Neural cell (in vitro differentiated cells): Measurements from ENCODE around the gene HNRNPM.

Source experiments
- EP300 ChIP-seq: fragments of 450-650 bp; conservative IDR thresholded peaks from 2 replicates; pipeline ENCODE4 v1.6.1; 2014; ENCODE audit warnings: antibody characterized with exemption, mild to moderate bottlenecking, moderate library complexity; ENCODE audit not compliant: poor library complexity, severe bottlenecking
- EZH2 ChIP-seq: fragments of 200-600, 300-800 bp; shearing (Covaris generic), sonication (generic); IDR thresholded peaks from 2 replicates; pipeline ENCODE4 v1.6.1; 2014; ENCODE audit warnings: antibody characterized with exemption, low read length, borderline replicate concordance, mild to moderate bottlenecking; ENCODE audit not compliant: insufficient read depth, poor library complexity, severe bottlenecking
- POLR2AphosphoS5 ChIP-seq: IDR thresholded peaks from 2 replicates; pipeline ENCODE4 v1.6.1; 2012
- TAF1 ChIP-seq: IDR thresholded peaks from 2 replicates; pipeline ENCODE4 v1.6.1; 2012; ENCODE audit warnings: low read depth
- TF ChIP-seq, protein P1 (sequence below): fragments of 450-650 bp; IDR thresholded peaks from 2 replicates; pipeline ENCODE4 v1.5.1; 2014; ENCODE audit warnings: antibody characterized with exemption, mild to moderate bottlenecking, moderate library complexity; ENCODE audit not compliant: poor library complexity, severe bottlenecking

DNA sequence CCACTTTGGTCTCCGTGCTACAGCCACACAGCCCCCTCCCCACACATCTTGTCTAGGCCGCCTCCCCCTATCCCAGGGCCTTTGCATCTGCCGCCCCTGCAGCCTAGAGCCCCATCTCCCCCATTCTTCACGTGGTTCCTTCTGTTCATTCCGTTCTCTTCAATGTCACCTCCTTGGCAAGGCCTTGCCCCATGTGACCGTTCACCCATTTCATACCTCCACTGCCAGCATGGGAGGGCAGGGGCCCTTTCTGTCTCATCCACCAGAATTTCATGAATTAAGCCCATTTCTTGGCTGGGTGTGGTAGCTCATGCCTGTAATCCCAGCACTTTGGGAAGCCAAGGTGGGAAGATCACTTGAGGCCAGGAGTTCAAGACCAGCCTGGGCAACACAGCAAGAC, 15.7 kb upstream of the HNRNPM start:
- TF ChIP-seq, protein P1, sequence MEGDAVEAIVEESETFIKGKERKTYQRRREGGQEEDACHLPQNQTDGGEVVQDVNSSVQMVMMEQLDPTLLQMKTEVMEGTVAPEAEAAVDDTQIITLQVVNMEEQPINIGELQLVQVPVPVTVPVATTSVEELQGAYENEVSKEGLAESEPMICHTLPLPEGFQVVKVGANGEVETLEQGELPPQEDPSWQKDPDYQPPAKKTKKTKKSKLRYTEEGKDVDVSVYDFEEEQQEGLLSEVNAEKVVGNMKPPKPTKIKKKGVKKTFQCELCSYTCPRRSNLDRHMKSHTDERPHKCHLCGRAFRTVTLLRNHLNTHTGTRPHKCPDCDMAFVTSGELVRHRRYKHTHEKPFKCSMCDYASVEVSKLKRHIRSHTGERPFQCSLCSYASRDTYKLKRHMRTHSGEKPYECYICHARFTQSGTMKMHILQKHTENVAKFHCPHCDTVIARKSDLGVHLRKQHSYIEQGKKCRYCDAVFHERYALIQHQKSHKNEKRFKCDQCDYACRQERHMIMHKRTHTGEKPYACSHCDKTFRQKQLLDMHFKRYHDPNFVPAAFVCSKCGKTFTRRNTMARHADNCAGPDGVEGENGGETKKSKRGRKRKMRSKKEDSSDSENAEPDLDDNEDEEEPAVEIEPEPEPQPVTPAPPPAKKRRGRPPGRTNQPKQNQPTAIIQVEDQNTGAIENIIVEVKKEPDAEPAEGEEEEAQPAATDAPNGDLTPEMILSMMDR = no peak
- TF ChIP-seq POLR2AphosphoS5 = no peak
- TF ChIP-seq EZH2 = no peak
- TF ChIP-seq TAF1 = no peak
- no peak for TF ChIP-seq EP300
